Activated CD4-positive, CD25-positive, alpha-beta regulatory T cell (primary cell): ENCODE data around the gene RAP1GAP2.

ENCODE experiments used
- DNase-seq, 4 experiments: peaks; one replicate each; lab custom pipeline; 2025; lab: John Stamatoyannopoulos, UW

Gene RAP1GAP2

GRCh38 chr17:2786176-2786881 is 9.9 kb upstream of the RAP1GAP2 start:
- peak; percentile 77 to 89 (median 80) for DNase-seq

- no peak for DNase-seq
These were observed 6.5 kb upstream of the RAP1GAP2 start for GRCh38 chr17:2789700-2790099.

GRCh38 chr17:2792366-2793169 is 3.7 kb upstream of the RAP1GAP2 start:
- DNase-seq, result no peak

GRCh38 chr17:2794111-2794803 is 2.0 kb upstream of the RAP1GAP2 start:
- no peak for DNase-seq

GRCh38 chr17:2795441-2796163 is 636 bp upstream of the RAP1GAP2 start:
- no peak for DNase-seq

GRCh38 chr17:2797226-2797625 is 988 bp downstream of the RAP1GAP2 start:
- DNase-seq, result no peak

- DNase-seq, result no peak
These were observed 1.4 kb downstream of the RAP1GAP2 start for GRCh38 chr17:2797637-2798036.

- no peak for DNase-seq
These were observed 1.9 kb downstream of the RAP1GAP2 start for GRCh38 chr17:2798188-2798587.

- no peak for DNase-seq
These were observed 2.4 kb downstream of the RAP1GAP2 start for GRCh38 chr17:2798678-2799077.

GRCh38 chr17:2799653-2800052 is 3.4 kb downstream of the RAP1GAP2 start:
- no peak for DNase-seq

- no peak for DNase-seq
These were observed 4.1 kb downstream of the RAP1GAP2 start for GRCh38 chr17:2800367-2800766.

GRCh38 chr17:2801841-2802240 is 5.6 kb downstream of the RAP1GAP2 start:
- DNase-seq, result no peak

- no peak for DNase-seq
These were observed 6.3 kb downstream of the RAP1GAP2 start for GRCh38 chr17:2802574-2802973.

- no peak for DNase-seq
These were observed 7.1 kb downstream of the RAP1GAP2 start for GRCh38 chr17:2803386-2803785.

- no peak for DNase-seq
These were observed 7.7 kb downstream of the RAP1GAP2 start for GRCh38 chr17:2803971-2804370.

GRCh38 chr17:2804912-2805311 is 8.7 kb downstream of the RAP1GAP2 start:
- DNase-seq, result no peak

GRCh38 chr17:2805961-2806360 is 9.7 kb downstream of the RAP1GAP2 start:
- no peak for DNase-seq

- no peak for DNase-seq
These were observed 12.4 kb downstream of the RAP1GAP2 start for GRCh38 chr17:2808367-2809335.

- no peak for DNase-seq
These were observed 13.1 kb downstream of the RAP1GAP2 start for GRCh38 chr17:2809337-2809736.

GRCh38 chr17:2814049-2814448 is 17.8 kb downstream of the RAP1GAP2 start:
- DNase-seq, result no peak
